HG03045 (cell line): ENCODE measurements around the gene SLC25A21.

Experiments
- ATAC-seq: cut with Tn5 transposase; IDR thresholded peaks from one replicate; pipeline ENCODE4 v1.9.1; 2021; ENCODE audit warnings: mild to moderate bottlenecking, moderate library complexity; ENCODE audit not compliant: unreplicated experiment

Gene SLC25A21

DNA sequence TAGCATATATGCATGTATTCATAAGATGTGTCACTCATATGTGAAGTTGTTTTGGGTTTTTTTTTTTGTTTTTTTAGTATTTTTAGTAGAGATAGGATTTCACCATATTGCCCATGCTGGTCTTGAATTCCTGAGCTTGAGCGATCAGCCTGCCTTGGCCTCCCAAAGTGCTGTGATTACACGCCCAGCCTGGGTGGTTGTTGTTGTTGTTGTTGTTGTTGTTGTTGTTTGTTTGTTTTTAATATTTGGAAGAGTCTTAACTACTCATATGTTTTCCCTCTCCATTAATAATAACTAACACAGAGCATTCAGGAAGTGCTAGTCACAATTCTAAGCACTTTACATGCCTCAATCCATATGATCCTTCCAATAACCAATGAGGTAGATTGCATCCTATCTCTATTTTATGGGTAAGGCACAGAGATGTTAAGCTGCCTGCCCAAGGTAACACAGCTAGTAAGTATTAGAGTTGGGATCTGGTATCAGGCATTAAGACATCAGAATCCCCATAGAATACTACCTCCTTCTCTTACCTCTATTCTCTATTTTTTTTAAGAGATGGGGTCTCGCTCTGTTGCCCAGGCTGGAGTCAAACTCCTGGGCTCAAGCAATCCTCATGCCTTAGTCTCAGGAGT lies 27.6 kb downstream of the SLC25A21 start:
- no peak for ATAC-seq

DNA sequence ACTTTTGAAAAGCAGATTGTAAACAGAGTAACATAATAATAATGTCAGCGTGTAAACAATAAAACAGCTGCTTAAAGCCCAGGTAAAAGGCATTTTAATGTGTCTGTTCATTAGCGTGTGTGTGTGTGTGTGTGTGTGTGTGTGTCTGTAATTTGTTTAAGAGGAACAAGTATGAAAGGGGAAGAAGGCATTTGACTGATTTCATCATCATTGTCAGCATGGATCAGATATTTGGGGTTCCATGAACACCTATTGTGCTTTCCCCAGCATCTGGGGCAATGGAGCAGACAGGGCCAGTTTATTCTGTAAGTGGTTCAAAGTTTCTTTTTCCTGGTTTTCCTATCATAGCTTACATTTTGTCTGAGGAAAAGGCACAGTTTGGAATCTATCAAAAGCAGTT lies 28.9 kb downstream of the SLC25A21 start:
- ATAC-seq, result no peak

DNA sequence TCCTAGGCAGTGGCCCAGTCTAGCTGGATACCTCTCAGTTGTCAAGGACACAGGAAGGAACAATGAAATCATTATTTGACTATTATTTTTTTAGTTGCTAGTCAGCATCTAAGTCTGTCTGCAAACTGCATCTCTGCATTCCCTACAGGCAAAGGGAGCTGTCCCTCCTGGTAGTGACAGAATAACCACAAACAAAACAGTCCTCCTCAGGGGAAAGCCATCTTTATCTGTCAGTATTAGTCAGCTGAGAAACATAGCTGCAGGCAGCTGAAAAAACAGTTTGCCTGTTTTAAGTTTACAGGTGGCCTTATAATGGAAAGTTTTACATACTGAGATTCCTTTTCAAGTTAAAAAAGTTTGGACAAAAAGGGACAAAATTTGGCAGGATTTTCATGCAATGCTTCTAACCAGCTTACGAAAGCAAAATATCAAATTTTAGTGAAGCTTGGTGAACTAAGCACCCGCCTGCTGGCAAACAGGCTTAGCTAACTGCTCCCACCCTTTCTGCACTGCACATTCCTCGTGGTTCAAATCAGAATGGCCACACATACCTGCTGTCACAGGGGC lies 29.5 kb downstream of the SLC25A21 start:
- no peak for ATAC-seq

DNA sequence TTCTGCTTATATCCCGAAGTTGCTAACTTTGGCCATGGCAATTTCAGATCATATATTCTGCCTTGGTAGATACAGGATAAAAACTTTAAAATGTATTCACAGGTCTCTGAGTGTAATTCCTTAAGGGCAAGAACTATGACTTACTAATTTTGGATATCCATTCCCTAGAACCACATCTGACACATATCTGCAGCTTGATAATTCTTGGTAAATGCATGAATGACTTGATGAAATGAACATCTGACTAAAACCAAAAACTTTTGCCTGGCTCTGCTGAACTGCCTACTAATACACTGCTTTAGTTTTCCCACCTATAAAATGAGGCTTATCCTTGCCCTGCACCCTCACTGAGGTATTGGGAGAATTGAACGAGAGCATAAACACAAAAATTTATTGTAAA lies 32.2 kb downstream of the SLC25A21 start:
- ATAC-seq, result no peak

DNA sequence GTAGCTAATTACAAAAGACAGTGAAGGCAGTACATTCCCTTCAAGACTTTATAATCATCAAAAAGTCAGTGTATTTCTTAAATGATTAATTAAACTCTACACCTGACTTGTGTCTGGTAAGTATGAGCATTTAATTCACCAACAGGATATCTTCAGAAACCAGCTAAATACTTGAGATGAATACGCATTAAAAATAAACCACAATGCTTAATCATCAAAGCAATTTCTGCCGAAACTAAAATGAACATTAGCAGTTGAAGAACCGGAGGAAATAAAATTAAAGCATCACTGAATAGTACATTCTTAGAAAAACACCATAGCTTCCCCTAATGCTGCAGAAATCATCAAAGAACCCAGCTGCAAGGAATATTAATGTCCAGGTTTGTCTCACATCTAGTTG lies 32.7 kb downstream of the SLC25A21 start:
- ATAC-seq, result no peak

GRCh38 chr14:37138898-37139297 lies 33.5 kb downstream of the SLC25A21 start:
- no peak for ATAC-seq

DNA sequence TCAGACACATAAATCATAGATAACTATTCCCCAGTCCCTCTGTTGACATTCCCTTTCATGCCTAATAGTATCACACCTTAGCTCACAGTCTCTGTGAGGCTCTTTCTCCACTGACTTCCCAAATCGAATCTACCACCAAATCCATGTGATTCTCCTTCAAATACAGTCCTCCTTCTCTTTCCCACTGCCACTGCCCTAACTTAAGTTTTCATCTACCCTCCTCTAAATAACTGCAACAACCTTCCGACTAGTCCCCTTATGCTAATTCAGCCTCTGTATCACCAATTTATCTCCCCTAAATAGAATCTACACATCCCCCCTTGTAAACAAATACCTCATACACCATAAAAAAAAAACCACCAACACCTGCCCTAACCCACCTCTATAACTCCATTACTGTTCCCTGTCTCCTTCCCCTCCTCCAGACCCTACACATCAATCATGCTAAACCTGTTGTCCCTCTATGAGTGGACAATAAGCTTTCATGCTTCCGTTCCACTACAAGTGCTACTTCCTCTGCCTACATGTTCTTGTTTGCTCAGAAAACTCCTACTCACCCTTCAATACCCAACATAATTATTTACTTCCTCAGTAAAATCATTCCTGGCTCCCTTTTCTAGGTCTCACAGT lies 39.0 kb downstream of the SLC25A21 start:
- ATAC-seq, result no peak

DNA sequence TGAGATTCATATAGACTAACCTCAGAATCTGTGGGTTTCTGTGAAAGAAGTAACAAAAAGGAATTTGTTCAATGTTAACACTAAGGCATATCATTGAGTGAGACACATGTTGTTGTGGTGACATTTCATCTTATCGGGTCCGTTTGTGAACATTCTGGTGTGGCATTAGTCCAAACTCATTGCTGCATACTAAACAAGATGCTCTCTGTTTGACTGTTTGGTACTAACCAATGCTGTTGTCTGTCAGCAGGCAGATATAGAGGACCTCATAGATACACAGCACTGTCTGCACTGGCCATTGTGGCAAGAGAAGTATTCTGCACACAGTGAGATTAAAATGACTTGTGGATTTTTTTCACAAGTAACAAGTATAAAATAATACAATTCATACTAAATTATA lies 41.2 kb downstream of the SLC25A21 start:
- no peak for ATAC-seq

DNA sequence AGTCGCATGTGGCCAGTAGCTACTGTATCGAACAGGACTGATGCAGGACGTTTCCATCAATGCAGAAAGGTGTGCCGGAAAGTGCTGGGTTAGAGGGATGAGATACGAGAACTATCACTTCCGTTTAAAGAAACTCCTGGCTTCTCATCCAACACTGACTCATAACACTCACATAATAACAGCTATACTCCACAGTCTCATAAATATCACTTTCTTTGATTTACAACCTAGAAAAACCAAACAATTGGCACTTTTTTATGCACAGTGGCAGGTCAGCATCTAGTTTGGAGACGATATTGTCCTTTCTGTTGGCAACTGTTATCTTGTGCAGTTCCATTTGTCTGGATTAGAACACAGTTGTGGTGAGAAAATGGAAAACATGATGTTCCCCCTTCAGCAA lies 43.4 kb downstream of the SLC25A21 start:
- no peak for ATAC-seq

- ATAC-seq, result no peak
These were observed 47.8 kb downstream of the SLC25A21 start for GRCh38 chr14:37124614-37125013.

- ATAC-seq, result no peak
These were observed 49.3 kb downstream of the SLC25A21 start for GRCh38 chr14:37122919-37123639.

- no peak for ATAC-seq
These were observed 50.1 kb downstream of the SLC25A21 start for GRCh38 chr14:37122288-37122687.

GRCh38 chr14:37118673-37119366 lies 53.6 kb downstream of the SLC25A21 start:
- ATAC-seq, result no peak

DNA sequence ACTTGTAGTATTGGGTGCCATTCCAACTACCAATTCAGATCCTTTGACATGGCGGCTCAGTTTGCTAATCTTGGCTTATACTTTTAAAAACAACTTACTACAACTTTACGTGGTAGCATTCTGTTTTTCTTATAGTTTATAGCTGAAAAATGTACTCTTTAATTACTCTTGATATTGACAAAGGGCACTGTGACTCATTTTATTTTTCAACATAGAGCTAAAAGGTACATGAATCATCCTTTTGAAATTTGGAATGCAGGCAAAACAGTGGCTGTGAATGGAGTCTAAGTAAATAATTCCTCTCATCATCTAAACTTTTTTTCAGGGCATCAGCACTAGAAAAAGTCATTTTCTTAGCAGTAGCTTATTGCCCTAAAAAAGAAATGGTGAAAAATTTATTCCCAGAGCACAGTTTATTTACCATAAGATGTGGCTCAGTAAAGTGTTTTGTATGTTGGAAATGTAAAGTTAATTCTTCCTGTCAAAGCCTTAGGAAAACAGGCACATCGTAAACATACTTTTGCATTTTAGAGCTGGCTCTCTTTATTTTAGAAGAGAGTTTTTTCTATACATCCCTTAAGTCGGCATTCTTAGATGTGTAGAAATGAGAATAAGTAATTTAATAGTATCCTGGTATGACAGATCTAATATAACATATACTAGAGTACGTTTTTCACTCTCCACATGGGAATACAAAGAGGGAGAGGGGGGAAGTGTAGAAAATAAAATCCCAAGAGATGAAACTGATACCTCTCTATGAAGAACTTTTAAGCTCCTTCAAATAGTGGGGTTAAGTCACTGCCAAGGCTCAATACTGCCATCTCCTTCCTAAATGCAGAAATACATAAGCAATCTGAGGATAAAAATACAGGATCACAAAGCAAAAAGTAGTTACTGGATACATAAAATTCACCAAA lies 55.2 kb downstream of the SLC25A21 start:
- ATAC-seq, result no peak

GRCh38 chr14:37115406-37115805 lies 57.0 kb downstream of the SLC25A21 start:
- no peak for ATAC-seq

DNA sequence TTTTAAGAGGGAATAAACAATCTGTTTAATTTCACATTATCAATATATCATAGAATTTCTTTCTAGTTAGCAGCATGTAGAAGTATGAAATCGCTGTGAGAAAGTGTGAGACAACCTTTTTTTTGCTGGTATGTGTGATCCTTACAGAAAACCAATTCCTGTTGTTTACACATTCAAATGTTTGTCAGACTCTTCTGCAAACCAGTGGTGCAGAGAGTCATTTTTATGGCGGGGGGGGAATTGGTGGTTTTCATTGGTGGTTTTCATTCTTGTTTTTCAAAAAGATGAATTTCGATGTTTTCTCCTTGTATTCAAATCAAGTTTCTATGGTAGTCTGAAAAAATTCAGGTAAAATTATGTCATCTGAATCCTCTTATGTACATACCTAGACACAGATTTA lies 57.8 kb downstream of the SLC25A21 start:
- no peak for ATAC-seq

- no peak for ATAC-seq
These were observed 58.4 kb downstream of the SLC25A21 start for GRCh38 chr14:37114002-37114401.

DNA sequence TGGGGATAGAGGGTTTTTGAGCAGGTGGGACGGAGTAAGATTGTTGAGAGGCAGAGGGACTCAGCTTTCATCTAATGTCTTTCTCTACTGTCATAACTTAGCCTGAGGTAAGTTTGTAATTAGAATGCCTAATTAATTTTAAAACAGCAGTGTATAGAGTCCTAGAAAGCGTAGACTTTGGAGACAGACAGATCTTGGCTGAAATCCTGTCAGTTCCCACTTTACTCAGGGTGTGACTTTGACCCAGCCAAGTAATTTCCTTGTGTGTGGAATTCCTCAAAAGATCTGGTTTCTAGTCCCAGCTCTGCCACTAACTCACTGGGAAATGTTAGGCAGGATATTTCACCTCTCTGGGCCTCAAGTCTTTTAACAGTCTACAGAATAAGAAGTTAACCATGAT lies 74.3 kb downstream of the SLC25A21 start:
- ATAC-seq, result no peak

DNA sequence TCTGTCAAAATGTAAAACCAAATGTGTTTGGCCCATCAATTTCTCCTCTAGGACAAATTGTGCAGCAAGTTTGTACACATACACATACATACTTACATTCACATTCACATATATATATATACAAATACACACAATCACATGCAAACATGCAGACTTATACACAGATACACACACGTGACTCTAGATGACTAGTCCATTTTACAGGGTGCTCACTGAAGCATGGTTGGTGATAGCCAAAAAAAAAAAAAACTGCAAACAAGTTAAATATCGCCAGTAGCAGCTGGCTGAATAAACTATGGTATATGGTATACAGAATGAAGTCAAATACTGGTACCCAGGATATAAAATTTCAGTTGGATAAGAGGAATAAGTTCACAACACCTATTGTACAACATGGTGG lies 77.9 kb downstream of the SLC25A21 start:
- no peak for ATAC-seq

GRCh38 chr14:37093364-37093763 lies 79.0 kb downstream of the SLC25A21 start:
- ATAC-seq, result no peak
